Measurements from ENCODE around the gene WFDC2.
A peak's percentile ranks its signal among the peaks of the same experiment; 100 is the strongest.
"Not testable (repeated sequence)": the region's sequence is repeated elsewhere in the genome, so short reads cannot be mapped to it uniquely, and the experiment has no call there.

WFDC2 gene

GRCh38 chr20:45470937-45471336 is 1.4 kb downstream of the WFDC2 start:
- TF ChIP-seq, protein P1, sequence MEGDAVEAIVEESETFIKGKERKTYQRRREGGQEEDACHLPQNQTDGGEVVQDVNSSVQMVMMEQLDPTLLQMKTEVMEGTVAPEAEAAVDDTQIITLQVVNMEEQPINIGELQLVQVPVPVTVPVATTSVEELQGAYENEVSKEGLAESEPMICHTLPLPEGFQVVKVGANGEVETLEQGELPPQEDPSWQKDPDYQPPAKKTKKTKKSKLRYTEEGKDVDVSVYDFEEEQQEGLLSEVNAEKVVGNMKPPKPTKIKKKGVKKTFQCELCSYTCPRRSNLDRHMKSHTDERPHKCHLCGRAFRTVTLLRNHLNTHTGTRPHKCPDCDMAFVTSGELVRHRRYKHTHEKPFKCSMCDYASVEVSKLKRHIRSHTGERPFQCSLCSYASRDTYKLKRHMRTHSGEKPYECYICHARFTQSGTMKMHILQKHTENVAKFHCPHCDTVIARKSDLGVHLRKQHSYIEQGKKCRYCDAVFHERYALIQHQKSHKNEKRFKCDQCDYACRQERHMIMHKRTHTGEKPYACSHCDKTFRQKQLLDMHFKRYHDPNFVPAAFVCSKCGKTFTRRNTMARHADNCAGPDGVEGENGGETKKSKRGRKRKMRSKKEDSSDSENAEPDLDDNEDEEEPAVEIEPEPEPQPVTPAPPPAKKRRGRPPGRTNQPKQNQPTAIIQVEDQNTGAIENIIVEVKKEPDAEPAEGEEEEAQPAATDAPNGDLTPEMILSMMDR (IDR thresholded peaks at IDR 0.05; ENCODE audit: low read depth, low read length, missing control alignments), result peak; percentile 24
- DNase-seq (ENCODE audit: low read depth), result no peak
- no peak overlapping the region for H3K4me3 ChIP-seq (ENCODE audit: low read depth, low read length)

GRCh38 chr20:45472286-45472685 is 2.7 kb downstream of the WFDC2 start:
- H3K4me3 ChIP-seq (ENCODE audit: low read depth, low read length); DNase-seq (ENCODE audit: low read depth): not testable (repeated sequence)

DNA sequence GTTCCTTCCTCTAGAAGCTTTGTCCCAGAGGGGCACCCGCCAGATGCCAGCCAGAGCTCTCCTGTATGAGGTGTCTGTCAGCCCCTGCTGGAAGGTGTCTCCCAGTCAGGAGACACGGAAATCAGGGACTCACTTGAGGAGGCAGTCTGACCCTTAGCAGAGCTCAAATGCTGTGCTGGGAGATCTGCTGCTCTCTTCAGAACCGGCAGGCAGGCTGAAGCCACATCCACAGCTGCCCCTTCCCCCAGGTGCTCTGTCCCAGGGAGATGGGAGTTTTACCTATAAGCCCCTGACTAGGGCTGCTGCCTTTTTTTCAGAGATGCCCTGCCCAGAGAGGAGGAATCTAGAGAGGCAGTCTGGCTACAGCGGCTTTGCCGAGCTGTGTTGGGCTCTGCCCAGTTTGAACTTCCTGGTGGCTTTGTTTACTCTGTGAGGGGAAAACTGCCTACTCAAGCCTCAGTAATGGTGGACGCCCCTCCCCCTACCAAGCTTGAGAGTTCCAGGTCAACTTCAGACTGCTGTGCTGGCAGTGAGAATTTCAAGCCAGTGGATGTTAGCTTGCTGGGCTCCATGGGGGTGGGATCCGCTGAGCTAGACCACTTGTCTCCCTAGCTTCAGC is 8.1 kb downstream of the WFDC2 start:
- DNase-seq (ENCODE audit: low read depth); H3K4me3 ChIP-seq (ENCODE audit: low read depth, low read length): not testable (repeated sequence)

DNA sequence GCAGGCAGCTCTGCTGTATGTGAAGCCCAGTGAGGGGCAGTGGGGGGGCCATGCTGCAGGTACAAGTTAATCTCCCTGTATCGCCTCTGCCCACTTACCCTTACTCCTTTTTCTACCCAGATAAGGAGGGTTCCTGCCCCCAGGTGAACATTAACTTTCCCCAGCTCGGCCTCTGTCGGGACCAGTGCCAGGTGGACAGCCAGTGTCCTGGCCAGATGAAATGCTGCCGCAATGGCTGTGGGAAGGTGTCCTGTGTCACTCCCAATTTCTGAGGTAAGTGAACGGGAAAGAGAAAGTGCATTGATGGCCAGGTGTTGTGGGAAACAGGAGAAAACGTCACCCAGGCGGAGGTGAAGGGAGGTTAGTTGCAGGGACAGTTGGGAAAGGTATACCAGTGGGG is 10.3 kb downstream of the WFDC2 start:
- DNase-seq (ENCODE audit: low read depth), result no peak
- no peak overlapping the region for H3K4me3 ChIP-seq (ENCODE audit: low read depth, low read length)
- TF ChIP-seq, protein P1 (IDR thresholded peaks at IDR 0.05; ENCODE audit: low read depth, low read length, missing control alignments), result no peak

GRCh38 chr20:45484676-45485075 is 15.1 kb downstream of the WFDC2 start:
- TF ChIP-seq, protein P1 (IDR thresholded peaks at IDR 0.05; ENCODE audit: low read depth, low read length, missing control alignments), result no peak
- H3K4me3 ChIP-seq (ENCODE audit: low read depth, low read length), result no peak overlapping the region
- no peak for DNase-seq (ENCODE audit: low read depth)

GRCh38 chr20:45485388-45485787 is 15.8 kb downstream of the WFDC2 start:
- no peak overlapping the region for H3K4me3 ChIP-seq (ENCODE audit: low read depth, low read length)
- no peak for DNase-seq (ENCODE audit: low read depth)
- TF ChIP-seq, protein P1 (IDR thresholded peaks at IDR 0.05; ENCODE audit: low read depth, low read length, missing control alignments), result no peak

DNA sequence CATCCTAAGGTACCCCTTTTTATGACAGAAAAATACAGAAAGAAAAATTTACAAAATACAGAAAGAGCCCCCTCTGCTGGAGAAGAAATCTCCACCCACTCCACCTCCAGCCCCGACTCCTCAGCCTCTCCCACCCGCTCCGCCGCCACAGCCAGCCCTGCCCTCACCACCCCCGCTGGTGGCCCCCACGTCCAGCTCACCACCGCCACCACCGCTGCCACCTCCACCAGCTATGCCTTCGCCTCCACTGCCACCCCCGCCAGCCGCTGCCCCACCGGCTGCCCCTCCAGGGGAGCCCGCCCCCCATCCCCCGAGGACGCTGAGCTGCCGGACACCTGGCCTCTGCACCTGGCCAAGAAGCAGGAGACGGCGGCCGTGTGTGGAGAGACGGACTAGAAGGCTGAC is 17.7 kb downstream of the WFDC2 start:
- no peak for DNase-seq (ENCODE audit: low read depth)
- H3K4me3 ChIP-seq (ENCODE audit: low read depth, low read length), result no peak overlapping the region
- TF ChIP-seq, protein P1 (IDR thresholded peaks at IDR 0.05; ENCODE audit: low read depth, low read length, missing control alignments), result no peak

GRCh38 chr20:45489083-45489531 is 19.6 kb downstream of the WFDC2 start:
- DNase-seq (ENCODE audit: low read depth), result no peak
- TF ChIP-seq, protein P1 (IDR thresholded peaks at IDR 0.05; ENCODE audit: low read depth, low read length, missing control alignments), result no peak
- H3K4me3 ChIP-seq (ENCODE audit: low read depth, low read length), result no peak overlapping the region

Measured in GM12864 (cell line).